Skin epidermis (tissue), 12 donors: Measurements from ENCODE around the gene ZBTB43.
"Not testable (repeated sequence)": the region's sequence is repeated elsewhere in the genome, so short reads cannot be mapped to it uniquely, and the experiment has no call there.

Source experiments
- H3K27ac ChIP-seq, 21 experiments: fragments of 200-600 bp; sonication (generic) in 11 of 21; one replicate each; pipeline ENCODE4 v1.5.0; 2020; ENCODE audit warnings: mild to moderate bottlenecking in 3 of 21, inconsistent platforms in 2 of 21, moderate library complexity in 2 of 21
- H3K4me3 ChIP-seq, 7 experiments: fragments of 200-600 bp; sonication (generic) in 2 of 7; one replicate each; pipeline ENCODE4 v1.5.0; 2020; ENCODE audit warnings: inconsistent platforms in 2 of 7, mild to moderate bottlenecking in 2 of 7, moderate library complexity in 1 of 7

ZBTB43 gene

GRCh38 chr9:126822278-126822677 lies 17.4 kb downstream of the ZBTB43 start:
- Histone ChIP-seq H3K4me3 (no peak overlapping the region), H3K27ac (no peak overlapping the region)

DNA sequence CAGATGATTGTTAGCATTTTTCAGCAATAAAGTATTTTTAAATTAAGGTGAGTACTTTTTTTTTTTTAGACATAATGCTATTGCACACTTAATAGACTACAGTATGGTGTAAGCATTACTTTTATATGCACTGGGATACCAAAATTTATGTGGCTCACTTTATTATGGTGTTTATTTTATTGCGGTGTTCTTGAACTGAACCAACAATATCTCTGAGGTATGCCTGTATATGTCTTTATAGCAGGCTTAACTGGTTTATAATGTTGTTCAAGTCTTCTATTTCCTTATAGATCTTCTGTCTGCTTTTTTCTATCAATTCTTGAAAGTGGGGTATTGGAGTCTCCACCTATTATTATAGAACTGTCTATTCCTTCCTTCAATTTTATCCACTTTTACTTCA lies 18.0 kb downstream of the ZBTB43 start:
- Histone ChIP-seq H3K27ac (no peak overlapping the region), H3K4me3 (no peak overlapping the region)

DNA sequence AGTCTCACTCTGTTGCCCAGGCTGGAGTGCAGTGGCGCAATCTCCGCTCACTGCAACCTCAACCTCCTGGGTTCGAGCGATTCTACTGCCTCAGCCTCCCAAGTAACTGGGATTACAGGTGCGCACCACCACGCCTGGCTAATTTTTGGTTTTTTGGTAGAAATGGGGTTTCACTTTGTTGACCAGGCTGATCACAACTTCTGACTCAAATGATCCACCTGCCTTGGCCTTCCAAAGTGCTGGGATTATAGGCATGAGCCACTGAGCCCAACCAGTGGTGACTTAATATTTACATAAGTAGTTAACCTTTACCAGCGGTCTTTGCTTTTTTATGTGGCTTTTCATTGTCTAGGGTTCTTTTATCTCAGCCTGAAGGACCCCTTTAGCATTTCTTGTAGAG lies 19.2 kb downstream of the ZBTB43 start:
- H3K4me3 ChIP-seq, H3K27ac ChIP-seq: not testable (repeated sequence)

GRCh38 chr9:126827227-126827626 lies 22.4 kb downstream of the ZBTB43 start:
- Histone ChIP-seq H3K27ac (no peak overlapping the region), H3K4me3 (no peak overlapping the region)

DNA sequence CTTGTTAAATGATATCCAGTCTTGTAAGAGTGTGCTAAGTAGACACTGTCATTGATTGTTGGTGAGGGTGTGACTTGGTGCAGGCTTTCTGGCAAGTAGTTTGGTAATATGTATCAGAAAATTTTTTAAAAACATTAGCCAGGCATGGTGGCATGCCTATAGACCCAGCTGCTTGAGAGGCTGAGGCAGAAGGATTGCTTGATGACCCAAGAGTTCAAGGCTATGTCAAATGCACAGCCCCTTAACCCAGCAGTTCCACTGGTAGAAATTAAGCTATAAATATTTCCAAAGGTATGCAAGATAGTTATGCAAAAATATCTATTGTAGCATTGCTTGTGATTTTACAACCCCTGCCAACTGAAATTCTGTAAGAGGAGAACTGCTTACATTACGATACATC lies 24.2 kb downstream of the ZBTB43 start:
- H3K4me3 ChIP-seq, result no peak overlapping the region
- H3K27ac ChIP-seq, result no peak overlapping the region

DNA sequence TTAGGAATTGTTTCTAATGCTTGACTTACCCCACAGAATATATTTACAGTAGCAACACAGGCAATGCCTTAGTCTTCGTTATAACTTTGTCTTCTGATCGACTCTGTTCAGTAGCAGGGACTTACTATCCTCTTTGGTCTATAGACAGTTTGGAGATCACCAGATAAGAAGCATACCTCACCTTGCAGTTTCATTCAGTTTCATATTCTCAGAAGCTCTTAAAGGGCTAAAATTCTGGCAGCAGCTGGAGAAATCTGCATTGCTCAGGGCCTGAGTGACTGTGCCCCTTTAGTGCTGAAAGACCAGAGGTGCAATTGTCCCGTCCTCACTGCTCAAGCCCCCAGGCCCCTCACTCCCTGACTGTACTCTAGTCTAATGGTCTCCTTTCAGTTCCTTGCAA lies 26.0 kb downstream of the ZBTB43 start:
- H3K27ac ChIP-seq, result no peak overlapping the region
- no peak overlapping the region for H3K4me3 ChIP-seq

GRCh38 chr9:126832440-126832839 lies 27.6 kb downstream of the ZBTB43 start:
- Histone ChIP-seq H3K4me3 (no peak overlapping the region), H3K27ac (no peak overlapping the region)

GRCh38 chr9:126833020-126833419 lies 28.2 kb downstream of the ZBTB43 start:
- Histone ChIP-seq H3K4me3 (no peak overlapping the region), H3K27ac (no peak overlapping the region)

DNA sequence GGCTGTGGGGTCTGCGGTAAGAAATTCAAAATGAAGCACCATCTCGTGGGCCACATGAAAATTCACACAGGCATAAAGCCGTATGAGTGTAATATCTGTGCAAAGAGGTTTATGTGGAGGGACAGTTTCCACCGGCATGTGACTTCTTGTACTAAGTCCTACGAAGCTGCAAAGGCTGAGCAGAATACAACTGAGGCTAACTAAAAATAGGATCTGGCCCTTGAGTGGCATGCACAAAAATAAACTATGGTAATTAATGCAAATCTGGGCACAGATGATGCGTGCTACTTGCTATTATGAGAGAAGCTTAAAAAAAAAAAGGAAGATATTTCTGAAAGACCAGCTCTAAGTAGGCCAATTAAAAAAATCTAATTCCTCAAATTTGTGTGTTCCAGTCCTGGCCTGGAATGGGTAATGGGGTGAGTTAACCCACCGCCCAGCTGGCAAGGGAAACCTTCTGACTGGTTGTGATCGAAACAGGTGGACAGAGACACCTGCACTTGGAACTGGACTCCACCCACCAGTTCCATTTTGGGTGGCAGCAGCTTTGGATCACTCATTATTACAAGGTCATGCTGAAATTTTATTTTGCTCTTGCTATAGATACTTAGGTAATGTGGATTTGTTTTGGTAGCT lies 29.0 kb downstream of the ZBTB43 start:
- H3K27ac ChIP-seq, result no peak overlapping the region
- no peak overlapping the region for H3K4me3 ChIP-seq

DNA sequence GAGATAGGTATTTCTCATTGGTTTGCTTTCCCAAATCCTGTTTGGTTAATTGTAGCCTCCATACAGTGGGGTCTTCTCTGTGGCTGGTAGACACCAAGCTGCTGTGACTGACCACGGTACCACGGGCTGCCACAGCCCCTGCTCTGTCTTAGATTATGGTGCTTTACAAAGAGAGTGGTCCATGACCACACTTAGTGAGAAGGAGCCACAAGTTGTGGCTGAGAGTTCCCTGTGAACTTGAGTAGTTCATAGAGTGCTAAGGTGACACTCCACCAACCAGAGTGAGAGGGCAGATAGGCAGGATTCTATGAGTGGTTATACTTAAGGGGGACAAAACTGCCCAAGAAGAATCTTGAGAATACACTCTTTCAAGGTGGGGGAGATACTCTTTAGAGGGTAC lies 29.8 kb downstream of the ZBTB43 start:
- Histone ChIP-seq H3K4me3 (no peak overlapping the region), H3K27ac (no peak overlapping the region)

- H3K27ac ChIP-seq, result no peak overlapping the region
Observed at GRCh38 chr9:126836216-126836615, 31.4 kb downstream of the ZBTB43 start.

DNA sequence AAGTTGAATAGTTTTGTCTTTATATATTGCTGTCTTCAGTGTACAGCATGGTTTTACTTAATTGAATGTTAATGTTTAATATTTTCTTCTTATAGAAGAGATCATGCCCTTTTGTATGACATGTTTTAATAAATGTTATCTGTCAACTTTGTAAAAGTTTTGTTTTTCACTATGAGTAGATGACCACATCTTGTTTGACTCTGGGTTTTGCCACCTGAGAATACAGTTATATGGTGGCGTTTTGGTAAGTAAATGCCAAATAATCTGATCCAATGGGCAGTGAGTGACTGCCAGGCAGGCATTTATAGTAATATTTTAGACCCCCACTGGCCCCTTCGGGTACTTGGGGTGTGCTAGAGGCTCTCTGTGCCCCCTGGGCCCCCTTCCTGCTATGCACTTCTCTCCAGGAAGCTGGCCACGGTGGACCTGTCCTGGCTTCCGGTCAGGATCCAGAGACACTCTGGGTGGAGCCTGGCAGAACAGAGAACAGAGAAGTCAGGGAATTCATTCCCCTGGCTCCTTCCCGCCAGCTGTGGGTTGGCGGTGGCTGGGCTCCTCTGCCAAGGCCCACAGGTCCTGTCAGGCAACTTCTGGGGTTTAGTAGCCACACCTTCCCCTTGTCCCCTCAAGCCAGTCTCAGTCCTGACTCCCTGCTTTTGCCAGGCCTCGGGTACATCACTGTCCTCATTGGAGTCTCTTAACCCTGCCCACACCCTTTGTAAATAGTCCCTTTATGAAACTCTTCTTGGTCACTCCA lies 33.4 kb downstream of the ZBTB43 start:
- peak overlapping the region in 11 of 21 experiments; percentile 1 to 64 (median 27) for H3K27ac ChIP-seq
- H3K4me3 ChIP-seq, result no peak overlapping the region

More at GRCh38 chr9:126836216-126836615, 31.4 kb downstream of the ZBTB43 start:
- no peak overlapping the region for H3K4me3 ChIP-seq

DNA sequence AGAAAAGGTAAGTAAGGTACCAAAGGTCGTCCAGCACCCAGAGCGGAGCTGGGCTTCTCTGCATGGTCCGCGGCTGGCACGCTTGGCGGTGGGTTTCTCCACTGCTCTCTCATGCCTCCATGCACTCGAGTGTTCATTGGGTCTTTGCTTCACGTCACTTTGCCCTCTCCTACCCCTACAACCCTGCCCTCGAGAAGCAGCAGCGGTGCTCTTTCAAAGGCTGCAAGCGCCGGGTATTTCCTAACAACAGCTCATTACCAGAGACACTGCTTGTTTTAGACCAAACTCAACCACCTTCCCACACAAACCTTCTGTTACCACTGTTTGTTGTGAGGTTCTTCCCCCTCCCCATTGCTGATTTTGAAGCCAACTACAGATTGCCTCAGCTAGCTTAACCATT lies 34.1 kb downstream of the ZBTB43 start:
- no peak overlapping the region for H3K4me3 ChIP-seq
- H3K27ac ChIP-seq, result peak overlapping the region in 5 of 21 experiments; percentile 1 to 50 (median 17)

GRCh38 chr9:126839301-126839700 lies 34.5 kb downstream of the ZBTB43 start:
- Histone ChIP-seq H3K4me3 (no peak overlapping the region), H3K27ac (peak overlapping the region in 4 of 21 experiments; percentile 11 to 50 (median 22))

GRCh38 chr9:126842220-126842842 lies 37.5 kb downstream of the ZBTB43 start:
- Histone ChIP-seq H3K27ac (peak overlapping the region in 2 of 21 experiments; percentile 3 to 15), H3K4me3 (no peak overlapping the region)

GRCh38 chr9:126842977-126843799 lies 38.3 kb downstream of the ZBTB43 start:
- H3K27ac ChIP-seq, result no peak overlapping the region
- no peak overlapping the region for H3K4me3 ChIP-seq

DNA sequence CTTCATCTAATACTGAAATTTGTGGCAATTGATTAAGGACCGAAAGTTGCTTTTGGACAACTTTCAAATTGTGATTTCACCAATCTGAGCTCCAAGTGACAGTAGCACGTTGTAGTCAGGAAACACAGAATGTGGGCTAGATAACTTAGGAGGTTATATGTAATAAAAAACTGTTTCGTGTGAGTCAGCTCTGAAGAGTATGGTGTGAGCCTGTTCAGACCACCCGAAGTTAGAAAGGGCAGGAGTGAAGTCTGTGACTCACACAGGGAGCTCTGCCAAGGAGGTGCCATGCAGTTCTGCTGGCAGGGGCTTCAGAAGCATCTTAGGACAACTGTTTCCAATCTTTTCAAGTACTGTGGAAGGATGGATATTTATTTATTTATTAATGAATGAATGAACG lies 39.2 kb downstream of the ZBTB43 start:
- H3K27ac ChIP-seq, result no peak overlapping the region
- H3K4me3 ChIP-seq, result no peak overlapping the region

GRCh38 chr9:126847051-126847450 lies 42.2 kb downstream of the ZBTB43 start:
- Histone ChIP-seq H3K4me3 (no peak overlapping the region), H3K27ac (peak overlapping the region in 2 of 21 experiments; percentile 18 to 41)

DNA sequence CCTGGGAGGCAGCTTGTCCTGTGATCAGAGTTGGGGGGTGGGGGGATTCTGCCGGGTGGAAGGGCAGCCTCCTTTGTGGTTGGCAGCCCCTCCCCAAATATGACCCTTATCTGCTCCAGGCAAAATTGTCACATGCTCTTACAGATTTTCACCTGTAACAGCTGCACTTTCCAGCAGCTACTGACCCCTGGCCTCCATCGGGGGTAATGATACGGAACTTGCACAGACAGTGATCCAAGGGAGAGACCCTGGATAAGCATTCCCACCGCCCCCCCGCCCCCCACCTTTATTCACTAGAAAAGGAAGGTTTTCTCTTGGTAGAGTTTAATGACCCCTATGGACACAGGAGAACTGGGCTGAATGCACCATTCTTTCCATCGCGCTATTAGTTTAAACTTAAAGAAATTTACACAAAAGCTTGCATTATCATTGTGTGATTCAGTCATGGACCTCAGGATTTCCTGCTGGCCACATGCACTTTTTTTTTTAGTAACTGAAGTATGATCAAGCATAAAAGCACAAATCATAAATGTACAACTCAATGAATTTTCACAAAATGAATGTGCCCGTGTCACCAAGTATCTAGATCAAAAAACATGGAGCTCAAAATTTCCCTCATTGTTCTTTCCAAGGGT lies 44.9 kb downstream of the ZBTB43 start:
- H3K27ac ChIP-seq, result no peak overlapping the region

More for the DNA sequence above, 44.9 kb downstream of the ZBTB43 start:
- H3K4me3 ChIP-seq, result no peak overlapping the region
